GM21825 (cell line): ENCODE data around the gene GABRB2.

Source experiments
- ATAC-seq: cut with Tn5 transposase; IDR thresholded peaks from one replicate; pipeline ENCODE4 v1.9.1; 2021; ENCODE audit warnings: mild to moderate bottlenecking, moderate library complexity; ENCODE audit not compliant: unreplicated experiment

GABRB2 gene

GRCh38 chr5:161391724-161392123 lies 154.8 kb downstream of the GABRB2 start:
- ATAC-seq = no peak

GRCh38 chr5:161391016-161391415 lies 155.5 kb downstream of the GABRB2 start:
- ATAC-seq = no peak

- ATAC-seq = no peak
These were observed 159.4 kb downstream of the GABRB2 start for GRCh38 chr5:161387121-161387520.

- ATAC-seq = no peak
These were observed 161.5 kb downstream of the GABRB2 start for GRCh38 chr5:161385027-161385426.

GRCh38 chr5:161382685-161383084 lies 163.8 kb downstream of the GABRB2 start:
- ATAC-seq = no peak

GRCh38 chr5:161380486-161380885 lies 166.0 kb downstream of the GABRB2 start:
- ATAC-seq = no peak

GRCh38 chr5:161378701-161379100 lies 167.8 kb downstream of the GABRB2 start:
- ATAC-seq = no peak

- ATAC-seq = no peak
These were observed 170.5 kb downstream of the GABRB2 start for GRCh38 chr5:161376034-161376433.

- no peak for ATAC-seq
These were observed 173.2 kb downstream of the GABRB2 start for GRCh38 chr5:161373345-161373707.

- no peak for ATAC-seq
These were observed 173.7 kb downstream of the GABRB2 start for GRCh38 chr5:161372682-161373344.

GRCh38 chr5:161369022-161369421 lies 177.5 kb downstream of the GABRB2 start:
- no peak for ATAC-seq

GRCh38 chr5:161358446-161358845 lies 188.1 kb downstream of the GABRB2 start:
- ATAC-seq = no peak

GRCh38 chr5:161344234-161344633 lies 202.3 kb downstream of the GABRB2 start:
- no peak for ATAC-seq

GRCh38 chr5:161342886-161343285 lies 203.6 kb downstream of the GABRB2 start:
- ATAC-seq = no peak

- no peak for ATAC-seq
These were observed 206.5 kb downstream of the GABRB2 start for GRCh38 chr5:161340012-161340411.

- ATAC-seq = no peak
These were observed 213.2 kb downstream of the GABRB2 start for GRCh38 chr5:161333194-161333880.

- no peak for ATAC-seq
These were observed 214.2 kb downstream of the GABRB2 start for GRCh38 chr5:161332343-161332742.

GRCh38 chr5:161314033-161314432 lies 232.5 kb downstream of the GABRB2 start:
- no peak for ATAC-seq

GRCh38 chr5:161312882-161313281 lies 233.6 kb downstream of the GABRB2 start:
- no peak for ATAC-seq

- peak; percentile 55 for ATAC-seq
These were observed 234.6 kb downstream of the GABRB2 start for GRCh38 chr5:161311965-161312364.

- peak; percentile 89 for ATAC-seq
These were observed 235.3 kb downstream of the GABRB2 start for GRCh38 chr5:161311146-161311708.

- ATAC-seq = no peak
These were observed 240.1 kb downstream of the GABRB2 start for GRCh38 chr5:161306351-161306995.
